GM12878 (cell line): ENCODE results near the gene PELI2. TPM values are rescaled to one million over a fixed set of nuclear protein-coding genes. Genes with fewer than 3 reads are reported as not detected.

Experiments used
- ATAC-seq: fragments of 200-7000 bp; cut with Tn5 transposase; 3 replicates; pipeline ENCODE4 v1.9.1; 2020; ENCODE audit warnings: mild to moderate bottlenecking, moderate library complexity
- BruUV-seq: library from RNA; stranded (reverse); fragments of 400-500 nt; replicated peaks from 2 replicates; lab custom pipeline; 2021; lab: Mats Ljungman, UMichigan
- CTCF ChIA-PET: fragments of 300-600 bp; sonication (Branson Sonifier 250); formaldehyde crosslinking; extraction: SDS; loops from one replicate; lab custom pipeline; 2021; ENCODE audit warnings: inconsistent platforms; lab: Yijun Ruan, JAX
- POLR2A ChIA-PET: fragments of 350-600 bp; formaldehyde crosslinking; extraction: SDS; loops from one replicate; lab custom pipeline; 2021; ENCODE audit warnings: inconsistent platforms; lab: Charles Lee
- RAD21 ChIA-PET: fragments of 300-600 bp; sonication (Branson Sonifier 250); formaldehyde crosslinking; loops from one replicate; lab custom pipeline; 2023; ENCODE audit warnings: antibody characterized with exemption; ENCODE audit not compliant: unreplicated experiment; lab: Charles Lee
- SMC1A ChIA-PET: fragments of 300-600 bp; sonication (Branson Sonifier 250); formaldehyde crosslinking; loops from one replicate; lab custom pipeline; 2023; ENCODE audit not compliant: unreplicated experiment, uncharacterized antibody; lab: Charles Lee
- DNase-seq: peaks from one replicate; pipeline ENCODE4 v3.0.0-alpha.2; 2011; ENCODE audit warnings: low read depth, low spot score
- FAIRE-seq: peaks from 3 replicates; lab custom pipeline; 2011; peaks lifted over from hg19 to GRCh38; lab: Jason Lieb, UNC
- H2AFZ ChIP-seq: 2 replicates; pipeline ENCODE4 v1.6.0; 2011; ENCODE audit warnings: low read depth, low read length, control low read depth; ENCODE audit not compliant: control insufficient read depth
- H3K27ac ChIP-seq: 2 replicates; pipeline ENCODE4 v1.5.1; 2011; ENCODE audit warnings: control low read depth; ENCODE audit not compliant: control insufficient read depth, insufficient read depth
- H3K27me3 ChIP-seq, 2 experiments: replicated peaks in 1 of 2; 2 replicates each; pipeline versions ENCODE4 v1.6.0 to v1.6.1; 2011; ENCODE audit warnings: low read length in 1 of 2; ENCODE audit not compliant: control insufficient read depth in 2 of 2, insufficient read depth in 2 of 2
- H3K36me3 ChIP-seq, 2 experiments: 2 replicates each; pipeline ENCODE4 v1.5.1; 2011; ENCODE audit warnings: low read length in 1 of 2; ENCODE audit not compliant: control insufficient read depth in 2 of 2, insufficient read depth in 2 of 2
- H3K4me1 ChIP-seq: 2 replicates; pipeline ENCODE4 v1.6.1; 2011; ENCODE audit warnings: mild to moderate bottlenecking, low read length, moderate library complexity, mixed read lengths; ENCODE audit not compliant: control insufficient read depth, insufficient read depth
- H3K4me2 ChIP-seq: 2 replicates; pipeline ENCODE4 v1.6.0; 2011; ENCODE audit warnings: control low read depth; ENCODE audit not compliant: control insufficient read depth, insufficient read depth
- H3K4me3 ChIP-seq: fragments of 200-600 bp; sonication (generic); 2 replicates; pipeline ENCODE4 v1.5.1; 2016
- H3K79me2 ChIP-seq: 2 replicates; pipeline ENCODE4 v1.6.0; 2011; ENCODE audit warnings: low read length; ENCODE audit not compliant: control insufficient read depth, insufficient read depth
- H3K9ac ChIP-seq: 2 replicates; pipeline ENCODE4 v1.8.0; 2011; ENCODE audit warnings: low read length, control low read depth, mixed read lengths; ENCODE audit not compliant: control insufficient read depth, insufficient read depth
- H3K9me3 ChIP-seq: replicated peaks from 3 replicates; pipeline ENCODE4 v1.5.1; 2011; ENCODE audit warnings: mild to moderate bottlenecking, low read length; ENCODE audit not compliant: control insufficient read depth, insufficient read depth
- H4K20me1 ChIP-seq: 2 replicates; pipeline ENCODE4 v1.6.0; 2011; ENCODE audit not compliant: control insufficient read depth, insufficient read depth
- GABPA ChIP-seq: IDR thresholded peaks from 2 replicates; pipeline ENCODE4 v1.6.1; 2014; ENCODE audit warnings: antibody characterized with exemption, low read depth, mild to moderate bottlenecking, inconsistent platforms
- IKZF2 ChIP-seq, 2 experiments: fragments of 450-650 bp; IDR thresholded peaks; 2 replicates each; pipeline ENCODE4 v1.6.1; 2017; ENCODE audit warnings: mild to moderate bottlenecking in 2 of 2, moderate library complexity in 2 of 2
- NR2C2 ChIP-seq: IDR thresholded peaks from 2 replicates; pipeline ENCODE4 v1.6.1; 2011; ENCODE audit warnings: borderline replicate concordance, low read depth; ENCODE audit not compliant: control insufficient read depth, insufficient read length
- POLR2AphosphoS2 ChIP-seq: IDR thresholded peaks from 2 replicates; pipeline ENCODE4 v1.6.1; 2011; ENCODE audit warnings: low read depth, mild to moderate bottlenecking, low read length, improper control_type of control experiment, moderate library complexity
- RBBP5 ChIP-seq: fragments of 200-600 bp; sonication (generic); conservative IDR thresholded peaks from 2 replicates; pipeline ENCODE4 v1.6.1; 2016
- RCOR1 ChIP-seq: conservative IDR thresholded peaks from 2 replicates; pipeline ENCODE4 v1.6.1; 2012; ENCODE audit warnings: low read depth, low read length, improper control_type of control experiment
- SMAD1 ChIP-seq: fragments of 450-650 bp; IDR thresholded peaks from 2 replicates; pipeline ENCODE4 v1.6.1; 2018; ENCODE audit warnings: mild to moderate bottlenecking, low read depth; ENCODE audit not compliant: partially characterized antibody
- SMAD5 ChIP-seq: IDR thresholded peaks from 2 replicates; pipeline ENCODE4 v1.6.1; 2016; ENCODE audit warnings: antibody characterized with exemption, low read depth
- STAT3 ChIP-seq: IDR thresholded peaks from 2 replicates; pipeline ENCODE4 v1.6.1; 2011; ENCODE audit warnings: low read depth, low read length, improper control_type of control experiment
- SUZ12 ChIP-seq: fragments of 200-600 bp; sonication (generic); IDR thresholded peaks from one replicate; pipeline ENCODE4 v1.6.1; 2018; ENCODE audit warnings: antibody characterized with exemption, mild to moderate bottlenecking; ENCODE audit not compliant: unreplicated experiment
- WRNIP1 ChIP-seq: IDR thresholded peaks from 2 replicates; pipeline ENCODE4 v1.6.1; 2011; ENCODE audit warnings: low read depth, low read length, improper control_type of control experiment, borderline replicate concordance
- WGBS: methylation state at CpG from one replicate; pipeline ENCODE4 v1.1.6; 2016; ENCODE audit warnings: low lambda C conversion rate; ENCODE audit not compliant: insufficient replicate concordance, insufficient coverage; ENCODE audit errors: missing lambda C conversion rate; 5-methylcytosine and 5-hydroxymethylcytosine counted together
- in situ Hi-C: fragments of 300-500 bp; cut with MboI; formaldehyde crosslinking; loops from 9 replicates; pipeline ENCODE4 v1.14.3; 2018; ENCODE audit warnings: mixed read lengths
- intact Hi-C: fragments of 100-400 bp; cut with micrococcal nuclease; formaldehyde crosslinking; loops from one replicate; pipeline ENCODE4 v1.14.2; 2022; ENCODE audit not compliant: unreplicated experiment
- polyA plus RNA-seq, 11 experiments: library from polyadenylated mRNA; depleted of rRNA in 4 of 11; unstranded in 6 of 11; stranded (reverse) in 5 of 11; fragments of >200 nt; fragmentation: Nextera tagmentation in 4 of 11; fragmentation: Illumina TruSeq in 1 of 11; extraction: Ambion mirVana in 4 of 11; extraction: Trizol in 1 of 11; gene quantifications; 1 replicate in 1 of 11; 2 replicates in 10 of 11; pipeline versions ENCODE4 v1.2.1 to v1.2.3, GENCODE V29; 2011 to 2016; ENCODE audit warnings: inconsistent platforms in 2 of 11, missing spikeins in 2 of 11, low read depth in 1 of 11
- total RNA-seq, 4 experiments: library from RNA; depleted of rRNA in 3 of 4; stranded (reverse); fragments of >200 nt in 3 of 4; fragmentation: Illumina TruSeq in 1 of 4; extraction: Trizol in 1 of 4; gene quantifications; 2 replicates each; pipeline versions ENCODE4 v1.2.1 to v1.2.3, GENCODE V29; 2013 to 2021
- TF ChIP-seq, protein P1 (sequence below): fragments of 450-650 bp; formaldehyde crosslinking; IDR thresholded peaks from 2 replicates; pipeline ENCODE4 v1.5.0; 2022; ENCODE audit warnings: mild to moderate bottlenecking, missing genetic modification characterization

The PELI2 gene
- total and polyA plus RNA-seq, 10 of the 15 experiments (the other 5 are each of a cell fraction or from before 2014, with no cell fraction given): under 0.01 to 0.10 (median 0.01) TPM; not detected in 3

- intact Hi-C loops (no loop called here), in situ Hi-C loops (no loop called here)
- no peak for FAIRE-seq
- TF ChIP-seq RCOR1: no peak
- TF ChIP-seq SMAD1: no peak
- no peak for TF ChIP-seq IKZF2 (IDR thresholded peaks at IDR 0.05)
- TF ChIP-seq RBBP5: no peak
- no peak for TF ChIP-seq NR2C2
- no peak for TF ChIP-seq STAT3
- TF ChIP-seq GABPA: no peak
- TF ChIP-seq WRNIP1: no peak
- TF ChIP-seq, protein P1, sequence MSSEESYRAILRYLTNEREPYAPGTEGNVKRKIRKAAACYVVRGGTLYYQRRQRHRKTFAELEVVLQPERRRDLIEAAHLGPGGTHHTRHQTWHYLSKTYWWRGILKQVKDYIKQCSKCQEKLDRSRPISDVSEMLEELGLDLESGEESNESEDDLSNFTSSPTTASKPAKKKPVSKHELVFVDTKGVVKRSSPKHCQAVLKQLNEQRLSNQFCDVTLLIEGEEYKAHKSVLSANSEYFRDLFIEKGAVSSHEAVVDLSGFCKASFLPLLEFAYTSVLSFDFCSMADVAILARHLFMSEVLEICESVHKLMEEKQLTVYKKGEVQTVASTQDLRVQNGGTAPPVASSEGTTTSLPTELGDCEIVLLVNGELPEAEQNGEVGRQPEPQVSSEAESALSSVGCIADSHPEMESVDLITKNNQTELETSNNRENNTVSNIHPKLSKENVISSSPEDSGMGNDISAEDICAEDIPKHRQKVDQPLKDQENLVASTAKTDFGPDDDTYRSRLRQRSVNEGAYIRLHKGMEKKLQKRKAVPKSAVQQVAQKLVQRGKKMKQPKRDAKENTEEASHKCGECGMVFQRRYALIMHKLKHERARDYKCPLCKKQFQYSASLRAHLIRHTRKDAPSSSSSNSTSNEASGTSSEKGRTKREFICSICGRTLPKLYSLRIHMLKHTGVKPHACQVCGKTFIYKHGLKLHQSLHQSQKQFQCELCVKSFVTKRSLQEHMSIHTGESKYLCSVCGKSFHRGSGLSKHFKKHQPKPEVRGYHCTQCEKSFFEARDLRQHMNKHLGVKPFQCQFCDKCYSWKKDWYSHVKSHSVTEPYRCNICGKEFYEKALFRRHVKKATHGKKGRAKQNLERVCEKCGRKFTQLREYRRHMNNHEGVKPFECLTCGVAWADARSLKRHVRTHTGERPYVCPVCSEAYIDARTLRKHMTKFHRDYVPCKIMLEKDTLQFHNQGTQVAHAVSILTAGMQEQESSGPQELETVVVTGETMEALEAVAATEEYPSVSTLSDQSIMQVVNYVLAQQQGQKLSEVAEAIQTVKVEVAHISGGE (CRISPR knock-in tag): no peak
- no peak for TF ChIP-seq SMAD5
- TF ChIP-seq POLR2AphosphoS2: no peak
- no peak for TF ChIP-seq SUZ12
- Histone ChIP-seq H3K9me3 (no peaks in the 10 kb centered on the region), H3K4me1 (no peaks in the 10 kb centered on the region), H3K36me3 (no peaks in the 10 kb centered on the region), H3K9ac (no peak overlapping the region), H3K4me2 (no peak overlapping the region), H3K4me3 (no peak overlapping the region), H3K79me2 (no peaks in the 10 kb centered on the region), H4K20me1 (no peaks in the 10 kb centered on the region), H3K27me3 (no peaks in the 10 kb centered on the region; a peak in 1 of 4 replicates), H2AFZ (no peak overlapping the region), H3K27ac (no peak overlapping the region)
- no peak for DNase-seq
- 38% methylated on average over 2 of the region's 2 CpGs for WGBS
- BruUV-seq: no TSS peak
- ChIA-PET RAD21 (interaction anchor here (0.6 to 0.7 kb wide), 2 partner anchors 351 to 391 kb away, joined by 3 to 4 read pairs; no protein-coding TSS in a partner anchor), CTCF (interaction anchor here (1.1 kb wide), 1 partner anchor 25 kb away, joined by 3 read pairs; no protein-coding TSS in a partner anchor), POLR2A (no interaction called here), SMC1A (interaction anchor here (0.9 kb wide), 1 partner anchor 15 kb away, joined by 4 read pairs; no protein-coding TSS in a partner anchor)
- no peak for ATAC-seq
These were observed 35.3 kb upstream of the PELI2 start for GRCh38 chr14:56082880-56083279.
